HL-60 (cell line): Measurements from ENCODE around the gene PPP1R3C.

ENCODE experiments used
- DNase-seq, 2 experiments: peaks; one replicate each; pipeline ENCODE4 v3.0.0-alpha.2; 2010 to 2020; ENCODE audit warnings: low read depth in 1 of 2, low spot score in 1 of 2
- H3K27ac ChIP-seq: fragments of 250-450 bp; sonication (Bioruptor Pico); replicated peaks from 2 replicates; pipeline ENCODE4 v1.5.1; 2020; ENCODE audit warnings: mild to moderate bottlenecking, moderate library complexity
- H3K27me3 ChIP-seq: fragments of 250-450 bp; sonication (Bioruptor Pico); 2 replicates; pipeline ENCODE4 v1.5.1; 2021; ENCODE audit warnings: mild to moderate bottlenecking, moderate library complexity; ENCODE audit not compliant: insufficient read depth, poor library complexity, severe bottlenecking
- H3K4me3 ChIP-seq: replicated peaks from 2 replicates; pipeline ENCODE4 v1.5.1; 2011; ENCODE audit warnings: mild to moderate bottlenecking, control low read depth, low read length; ENCODE audit not compliant: insufficient read depth
- CTCF ChIP-seq: IDR thresholded peaks from one replicate; pipeline ENCODE4 v1.5.1; 2011; ENCODE audit warnings: low read length, control low read depth, inconsistent platforms; ENCODE audit not compliant: insufficient read depth
- GABPA ChIP-seq: IDR thresholded peaks from 2 replicates; pipeline ENCODE4 v1.6.1; 2012; ENCODE audit warnings: low read depth
- POLR2AphosphoS5 ChIP-seq: IDR thresholded peaks from 2 replicates; pipeline ENCODE4 v1.6.1; 2012; ENCODE audit warnings: low read depth
- REST ChIP-seq: IDR thresholded peaks from 2 replicates; pipeline ENCODE4 v1.6.1; 2012; ENCODE audit warnings: low read depth; ENCODE audit not compliant: insufficient replicate concordance
- SPI1 ChIP-seq: IDR thresholded peaks from 2 replicates; pipeline ENCODE4 v1.6.1; 2012; ENCODE audit warnings: low read depth, mild to moderate bottlenecking, borderline replicate concordance

PPP1R3C gene

GRCh38 chr10:91602868-91603568, 29.9 kb downstream of the PPP1R3C start:
- no peak for DNase-seq
- H3K4me3 ChIP-seq: no peak overlapping the region
- H3K27me3 ChIP-seq: no peaks in the 10 kb centered on the region
- H3K27ac ChIP-seq: no peak overlapping the region
- TF ChIP-seq GABPA (no peak), CTCF (no peak), SPI1 (no peak), POLR2AphosphoS5 (no peak)

- Histone ChIP-seq H3K4me3 (no peak overlapping the region), H3K27ac (no peak overlapping the region), H3K27me3 (no peaks in the 10 kb centered on the region)
- no peak for TF ChIP-seq SPI1
- TF ChIP-seq REST: no peak
- TF ChIP-seq POLR2AphosphoS5: no peak
- TF ChIP-seq CTCF: no peak
- no peak for TF ChIP-seq GABPA
- no peak for DNase-seq
These were observed 30.4 kb downstream of the PPP1R3C start for GRCh38 chr10:91602449-91602848.

GRCh38 chr10:91601212-91601611, 31.7 kb downstream of the PPP1R3C start:
- TF ChIP-seq CTCF (no peak), GABPA (no peak), REST (no peak), POLR2AphosphoS5 (no peak), SPI1 (no peak)
- H3K27ac ChIP-seq: no peak overlapping the region
- H3K27me3 ChIP-seq: no peaks in the 10 kb centered on the region
- no peak overlapping the region for H3K4me3 ChIP-seq
- DNase-seq: no peak
